ENCODE data around the gene JUNB.
"Not testable (repeated sequence)": the region's sequence is repeated elsewhere in the genome, so short reads cannot be mapped to it uniquely, and the experiment has no call there.

Gene JUNB

DNA sequence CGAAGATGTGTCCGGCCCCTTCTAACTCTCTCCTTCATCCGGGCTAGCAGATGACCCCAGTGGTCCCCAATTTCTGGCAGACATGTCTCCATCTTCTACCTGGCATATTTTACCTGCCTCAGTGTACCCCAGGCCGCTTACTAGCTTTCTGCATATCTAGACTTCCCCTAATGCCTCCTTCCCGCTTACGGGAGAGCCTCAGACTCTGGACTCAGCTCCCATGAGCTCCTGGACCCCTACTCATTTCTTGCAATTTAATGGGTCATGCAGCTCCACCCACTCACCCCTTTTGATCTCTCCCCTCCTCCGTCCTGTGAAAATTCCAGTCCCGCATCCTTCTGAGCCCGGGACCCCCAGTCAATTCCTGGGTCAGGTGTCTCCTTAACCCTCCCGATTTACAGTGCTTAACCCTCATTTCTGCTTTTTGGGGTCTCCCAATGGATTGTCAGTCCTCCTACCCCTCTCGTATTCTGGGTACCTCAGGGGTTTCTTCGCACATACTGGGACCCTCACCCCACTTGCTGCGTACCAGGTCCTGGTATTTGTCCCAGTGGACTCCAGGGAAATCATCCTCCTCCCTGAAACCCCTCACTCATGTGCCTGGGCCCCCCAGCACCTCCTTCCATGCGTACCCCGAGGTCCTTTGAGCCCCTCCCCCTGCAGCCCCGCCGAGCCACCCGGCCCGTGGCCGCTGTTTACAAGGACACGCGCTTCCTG, 500 bp upstream of the JUNB start:
- H3K36me3 ChIP-seq (ENCODE audit: control insufficient read depth, insufficient read depth, low read length) = no peaks in the 10 kb centered on the region
- no peaks in the 10 kb centered on the region for H3K9me3 ChIP-seq (ENCODE audit: control insufficient read depth, insufficient read depth, low read depth, low read length)
- H3K27me3 ChIP-seq (ENCODE audit: control insufficient read depth, insufficient read depth, low read length) = peaks cover 7% of the 10 kb centered on the region; the same call in 1 of the 2 replicates
- H3K4me1 ChIP-seq (ENCODE audit: control insufficient read depth, insufficient read depth, low read length) = peaks cover 37% of the 10 kb centered on the region
- H3K27ac ChIP-seq (ENCODE audit: low read depth, low read length) = no peak overlapping the region; the same call in 1 of the 2 replicates
- peak overlapping the region; percentile 54 for H3K9ac ChIP-seq (ENCODE audit: low read length)
- H3K4me3 ChIP-seq (ENCODE audit: low read depth, low read length) = peak overlapping the region; percentile 65

DNA sequence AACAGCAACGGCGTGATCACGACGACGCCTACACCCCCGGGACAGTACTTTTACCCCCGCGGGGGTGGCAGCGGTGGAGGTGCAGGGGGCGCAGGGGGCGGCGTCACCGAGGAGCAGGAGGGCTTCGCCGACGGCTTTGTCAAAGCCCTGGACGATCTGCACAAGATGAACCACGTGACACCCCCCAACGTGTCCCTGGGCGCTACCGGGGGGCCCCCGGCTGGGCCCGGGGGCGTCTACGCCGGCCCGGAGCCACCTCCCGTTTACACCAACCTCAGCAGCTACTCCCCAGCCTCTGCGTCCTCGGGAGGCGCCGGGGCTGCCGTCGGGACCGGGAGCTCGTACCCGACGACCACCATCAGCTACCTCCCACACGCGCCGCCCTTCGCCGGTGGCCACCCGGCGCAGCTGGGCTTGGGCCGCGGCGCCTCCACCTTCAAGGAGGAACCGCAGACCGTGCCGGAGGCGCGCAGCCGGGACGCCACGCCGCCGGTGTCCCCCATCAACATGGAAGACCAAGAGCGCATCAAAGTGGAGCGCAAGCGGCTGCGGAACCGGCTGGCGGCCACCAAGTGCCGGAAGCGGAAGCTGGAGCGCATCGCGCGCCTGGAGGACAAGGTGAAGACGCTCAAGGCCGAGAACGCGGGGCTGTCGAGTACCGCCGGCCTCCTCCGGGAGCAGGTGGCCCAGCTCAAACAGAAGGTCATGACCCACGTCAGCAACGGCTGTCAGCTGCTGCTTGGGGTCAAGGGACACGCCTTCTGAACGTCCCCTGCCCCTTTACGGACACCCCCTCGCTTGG, 966 bp downstream of the JUNB start:
- Histone ChIP-seq H3K4me3 (ENCODE audit: low read depth, low read length) (peak overlapping the region; percentile 65), H3K9ac (ENCODE audit: low read length) (peak overlapping the region; percentile 55), H3K27me3 (ENCODE audit: control insufficient read depth, insufficient read depth, low read length) (peaks cover 7% of the 10 kb centered on the region; the same call in 1 of the 2 replicates), H3K36me3 (ENCODE audit: control insufficient read depth, insufficient read depth, low read length) (no peaks in the 10 kb centered on the region), H3K27ac (ENCODE audit: low read depth, low read length) (peak overlapping the region; percentile 35; the same call in 1 of the 2 replicates), H3K9me3 (ENCODE audit: control insufficient read depth, insufficient read depth, low read depth, low read length) (no peaks in the 10 kb centered on the region), H3K4me1 (ENCODE audit: control insufficient read depth, insufficient read depth, low read length) (peaks cover 38% of the 10 kb centered on the region)

DNA sequence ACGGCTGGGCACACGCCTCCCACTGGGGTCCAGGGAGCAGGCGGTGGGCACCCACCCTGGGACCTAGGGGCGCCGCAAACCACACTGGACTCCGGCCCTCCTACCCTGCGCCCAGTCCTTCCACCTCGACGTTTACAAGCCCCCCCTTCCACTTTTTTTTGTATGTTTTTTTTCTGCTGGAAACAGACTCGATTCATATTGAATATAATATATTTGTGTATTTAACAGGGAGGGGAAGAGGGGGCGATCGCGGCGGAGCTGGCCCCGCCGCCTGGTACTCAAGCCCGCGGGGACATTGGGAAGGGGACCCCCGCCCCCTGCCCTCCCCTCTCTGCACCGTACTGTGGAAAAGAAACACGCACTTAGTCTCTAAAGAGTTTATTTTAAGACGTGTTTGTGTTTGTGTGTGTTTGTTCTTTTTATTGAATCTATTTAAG, 1.6 kb downstream of the JUNB start:
- Histone ChIP-seq H3K9me3 (ENCODE audit: control insufficient read depth, insufficient read depth, low read depth, low read length) (no peaks in the 10 kb centered on the region), H3K36me3 (ENCODE audit: control insufficient read depth, insufficient read depth, low read length) (no peaks in the 10 kb centered on the region), H3K4me1 (ENCODE audit: control insufficient read depth, insufficient read depth, low read length) (peaks cover 38% of the 10 kb centered on the region), H3K27me3 (ENCODE audit: control insufficient read depth, insufficient read depth, low read length) (peaks cover 7% of the 10 kb centered on the region; the same call in 1 of the 2 replicates), H3K4me3 (ENCODE audit: low read depth, low read length) (peak overlapping the region; percentile 65), H3K27ac (ENCODE audit: low read depth, low read length) (peak overlapping the region; percentile 94; the same call in 1 of the 2 replicates), H3K9ac (ENCODE audit: low read length) (peak overlapping the region; percentile 55)

- Histone ChIP-seq H3K9ac (ENCODE audit: low read length) (peak overlapping the region; percentile 77), H3K27me3 (ENCODE audit: control insufficient read depth, insufficient read depth, low read length) (peaks cover 7% of the 10 kb centered on the region; the same call in 1 of the 2 replicates), H3K9me3 (ENCODE audit: control insufficient read depth, insufficient read depth, low read depth, low read length) (no peaks in the 10 kb centered on the region), H3K36me3 (ENCODE audit: control insufficient read depth, insufficient read depth, low read length) (peaks cover under 1% of the 10 kb centered on the region; the same call in 1 of the 2 replicates), H3K4me3 (ENCODE audit: low read depth, low read length) (peak overlapping the region; percentile 65), H3K4me1 (ENCODE audit: control insufficient read depth, insufficient read depth, low read length) (peaks cover 31% of the 10 kb centered on the region), H3K27ac (ENCODE audit: low read depth, low read length) (peak overlapping the region; percentile 94)
Measured at GRCh38 chr19:12793290-12794195, 2.3 kb downstream of the JUNB start.

DNA sequence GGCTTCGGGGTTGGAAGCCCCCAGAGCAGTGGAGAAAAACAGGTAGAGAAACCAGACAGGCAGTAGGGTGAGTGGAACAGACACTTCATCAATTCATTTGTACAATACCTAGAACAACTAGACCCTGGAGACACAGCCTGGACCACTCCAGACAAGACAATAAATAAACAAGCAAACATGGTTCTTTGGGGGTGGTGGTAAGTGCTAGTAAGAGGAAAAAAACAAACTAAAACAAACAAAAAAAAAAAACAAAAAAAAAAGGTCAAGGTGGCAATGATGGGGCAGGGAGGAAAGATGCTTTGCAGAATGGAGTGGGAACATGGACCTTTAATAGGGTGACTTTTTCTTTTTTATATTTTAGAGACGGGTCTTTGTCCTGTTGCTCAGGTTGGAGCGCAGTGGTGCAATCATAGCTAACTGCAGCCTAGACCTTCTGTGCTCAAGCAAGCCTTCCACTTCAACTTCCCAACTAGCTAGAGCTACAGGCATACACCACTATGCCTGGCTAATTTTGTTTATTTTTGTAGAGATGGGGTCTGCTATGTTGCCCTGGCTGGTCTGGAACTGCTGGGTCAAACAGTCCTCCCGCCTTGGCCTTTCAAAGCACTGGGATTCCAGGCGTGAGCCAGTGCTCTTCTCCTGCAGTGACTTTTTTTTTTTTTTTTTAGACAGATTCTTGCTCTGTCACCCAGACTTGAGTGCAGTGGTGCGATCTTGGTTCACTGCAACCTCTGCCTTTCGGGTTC, 3.1 kb downstream of the JUNB start:
- no peaks in the 10 kb centered on the region for H3K9me3 ChIP-seq (ENCODE audit: control insufficient read depth, insufficient read depth, low read depth, low read length)
- H3K4me3 ChIP-seq (ENCODE audit: low read depth, low read length) = peak overlapping the region; percentile 65
- H3K36me3 ChIP-seq (ENCODE audit: control insufficient read depth, insufficient read depth, low read length) = peaks cover 7% of the 10 kb centered on the region
- peak overlapping the region; percentile 77 for H3K9ac ChIP-seq (ENCODE audit: low read length)
- H3K27me3 ChIP-seq (ENCODE audit: control insufficient read depth, insufficient read depth, low read length) = peaks cover 7% of the 10 kb centered on the region; the same call in 1 of the 2 replicates
- H3K27ac ChIP-seq (ENCODE audit: low read depth, low read length) = peak overlapping the region; percentile 94
- peaks cover 23% of the 10 kb centered on the region for H3K4me1 ChIP-seq (ENCODE audit: control insufficient read depth, insufficient read depth, low read length)

- H3K9me3 ChIP-seq (ENCODE audit: control insufficient read depth, insufficient read depth, low read depth, low read length) = no peaks in the 10 kb centered on the region
- peaks cover 13% of the 10 kb centered on the region for H3K36me3 ChIP-seq (ENCODE audit: control insufficient read depth, insufficient read depth, low read length)
- peaks cover 22% of the 10 kb centered on the region for H3K4me1 ChIP-seq (ENCODE audit: control insufficient read depth, insufficient read depth, low read length)
- no peak overlapping the region for H3K4me3 ChIP-seq (ENCODE audit: low read depth, low read length)
- peaks cover 7% of the 10 kb centered on the region; the same call in 1 of the 2 replicates for H3K27me3 ChIP-seq (ENCODE audit: control insufficient read depth, insufficient read depth, low read length)
- no peak overlapping the region for H3K9ac ChIP-seq (ENCODE audit: low read length)
- no peak overlapping the region for H3K27ac ChIP-seq (ENCODE audit: low read depth, low read length)
Measured at GRCh38 chr19:12794971-12795381, 3.7 kb downstream of the JUNB start.

GRCh38 chr19:12796146-12797071, 5.1 kb downstream of the JUNB start:
- H3K9ac ChIP-seq (ENCODE audit: low read length) = no peak overlapping the region
- H3K27me3 ChIP-seq (ENCODE audit: control insufficient read depth, insufficient read depth, low read length) = no peaks in the 10 kb centered on the region
- H3K4me1 ChIP-seq (ENCODE audit: control insufficient read depth, insufficient read depth, low read length) = peaks cover 20% of the 10 kb centered on the region
- no peak overlapping the region for H3K27ac ChIP-seq (ENCODE audit: low read depth, low read length)
- no peaks in the 10 kb centered on the region for H3K9me3 ChIP-seq (ENCODE audit: control insufficient read depth, insufficient read depth, low read depth, low read length)
- H3K36me3 ChIP-seq (ENCODE audit: control insufficient read depth, insufficient read depth, low read length) = peaks cover 23% of the 10 kb centered on the region
- H3K4me3 ChIP-seq (ENCODE audit: low read depth, low read length) = no peak overlapping the region

DNA sequence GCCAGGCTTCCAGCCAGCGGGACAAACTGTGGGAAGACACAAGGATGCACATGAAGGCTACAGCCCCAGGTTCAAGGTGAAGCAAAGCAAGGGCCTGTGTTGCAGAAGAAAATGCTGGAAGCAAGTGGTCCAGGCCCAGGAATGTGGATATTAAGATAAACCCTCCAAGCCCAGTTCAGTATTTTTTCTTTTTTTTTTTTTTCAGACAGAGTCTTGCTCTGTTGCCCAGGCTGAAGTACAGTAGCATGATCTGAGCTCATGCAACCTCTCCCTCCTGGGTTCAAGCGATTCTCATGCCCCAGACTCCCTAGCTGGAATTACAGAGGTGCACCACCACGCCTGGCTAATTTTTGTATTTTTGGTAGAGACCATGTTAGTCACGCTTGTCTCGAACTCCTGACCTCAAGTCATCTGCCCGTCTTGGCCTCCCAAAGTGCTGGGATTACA, 5.9 kb downstream of the JUNB start:
- Histone ChIP-seq H3K36me3 (ENCODE audit: control insufficient read depth, insufficient read depth, low read length) (peaks cover 23% of the 10 kb centered on the region), H3K4me1 (ENCODE audit: control insufficient read depth, insufficient read depth, low read length) (peaks cover 20% of the 10 kb centered on the region), H3K4me3 (ENCODE audit: low read depth, low read length) (no peak overlapping the region), H3K9me3 (ENCODE audit: control insufficient read depth, insufficient read depth, low read depth, low read length) (no peaks in the 10 kb centered on the region), H3K9ac (ENCODE audit: low read length) (no peak overlapping the region), H3K27ac (ENCODE audit: low read depth, low read length) (no peak overlapping the region), H3K27me3 (ENCODE audit: control insufficient read depth, insufficient read depth, low read length) (no peaks in the 10 kb centered on the region; the same call in 1 of the 2 replicates)

DNA sequence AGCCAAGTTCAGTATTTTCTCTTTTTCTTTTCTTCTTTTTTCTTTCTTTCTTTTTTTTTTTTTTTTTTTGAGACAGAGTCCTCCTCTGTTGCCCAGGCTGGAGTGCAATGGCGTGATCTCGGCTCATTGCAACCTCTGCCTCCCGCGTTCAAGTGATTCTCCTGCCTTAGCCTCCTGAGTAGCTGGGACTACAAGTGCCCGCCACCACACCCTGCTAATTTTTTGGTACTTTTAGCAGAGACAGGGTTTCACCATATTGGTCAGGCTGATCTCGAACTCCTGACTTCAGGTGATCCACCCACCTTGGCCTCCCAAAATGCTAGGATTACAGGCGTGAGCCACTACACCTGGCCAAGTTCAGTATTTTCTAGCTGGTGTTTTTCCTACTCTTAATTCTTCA, 6.3 kb downstream of the JUNB start:
- Histone ChIP-seq H3K4me1 (ENCODE audit: control insufficient read depth, insufficient read depth, low read length) (peaks cover 20% of the 10 kb centered on the region), H3K36me3 (ENCODE audit: control insufficient read depth, insufficient read depth, low read length) (peaks cover 23% of the 10 kb centered on the region)
- H3K27ac ChIP-seq (ENCODE audit: low read depth, low read length); H3K9me3 ChIP-seq (ENCODE audit: control insufficient read depth, insufficient read depth, low read depth, low read length); H3K27me3 ChIP-seq (ENCODE audit: control insufficient read depth, insufficient read depth, low read length); H3K4me3 ChIP-seq (ENCODE audit: low read depth, low read length); H3K9ac ChIP-seq (ENCODE audit: low read length): not testable (repeated sequence)

Measured in HUES6 (cell line).